Sigmoid colon (tissue), 4 donors: ENCODE data around the gene NPTN.

Experiments
- CTCF ChIP-seq, 4 experiments: fragments of 450-650 bp in 3 of 4; fragments of 200-600 bp in 1 of 4; IDR thresholded peaks; one replicate each; pipeline ENCODE4 v1.5.1; 2016 to 2019; ENCODE audit warnings: antibody characterized with exemption in 4 of 4, mild to moderate bottlenecking in 3 of 4, moderate library complexity in 2 of 4
- EP300 ChIP-seq, 4 donors: sonication (generic); formaldehyde crosslinking; IDR thresholded peaks; one replicate each; pipeline ENCODE4 v1.6.1; 2017; ENCODE audit warnings: antibody characterized with exemption in 4 of 4
- POLR2A ChIP-seq, 2 donors: fragments of 450-650 bp; IDR thresholded peaks; one replicate each; pipeline ENCODE4 v1.6.1; 2016; ENCODE audit warnings: antibody characterized with exemption in 2 of 2, mild to moderate bottlenecking in 2 of 2, moderate library complexity in 2 of 2
- POLR2AphosphoS5 ChIP-seq, 4 donors: sonication (generic); formaldehyde crosslinking; IDR thresholded peaks; one replicate each; pipeline ENCODE4 v1.6.1; 2017; ENCODE audit warnings: antibody characterized with exemption in 4 of 4

- TF ChIP-seq CTCF (IDR thresholded peaks at IDR 0.05): no peak
- TF ChIP-seq EP300 (IDR thresholded peaks at IDR 0.05): no peak
- no peak for TF ChIP-seq POLR2A (IDR thresholded peaks at IDR 0.05)
- no peak for TF ChIP-seq POLR2AphosphoS5 (IDR thresholded peaks at IDR 0.05)
Observed at GRCh38 chr15:73648014-73648295, 14.8 kb upstream of the NPTN start.
